M059J (cell line): ENCODE results near the gene CDH1. TPM values are rescaled to one million over a fixed set of nuclear protein-coding genes. Genes with fewer than 3 reads are reported as not detected.

Experiments
- DNase-seq: peaks from one replicate; pipeline ENCODE4 v3.0.0-alpha.2; 2012; ENCODE audit warnings: low read depth
- total RNA-seq: library from RNA; depleted of rRNA; stranded (reverse); fragments of >200 nt; shearing (Covaris generic); gene quantifications from 2 replicates; pipeline ENCODE4 v1.2.3, GENCODE V29; 2014; rRNA removed

CDH1 gene
- total RNA-seq, 1 experiment from 2014 or later: 0.05 TPM

- no peak for DNase-seq
Measured at GRCh38 chr16:68850481-68850880, 113.4 kb downstream of the CDH1 start.

- DNase-seq: no peak
Measured at GRCh38 chr16:68851601-68852000, 114.5 kb downstream of the CDH1 start.

- no peak for DNase-seq
Measured at GRCh38 chr16:68857479-68857878, 120.4 kb downstream of the CDH1 start.

GRCh38 chr16:68859828-68860227 is 122.7 kb downstream of the CDH1 start:
- no peak for DNase-seq

- DNase-seq: no peak
Measured at GRCh38 chr16:68860978-68861892, 124.1 kb downstream of the CDH1 start.

- no peak for DNase-seq
Measured at GRCh38 chr16:68866933-68867332, 129.8 kb downstream of the CDH1 start.

GRCh38 chr16:68869492-68870088 is 132.5 kb downstream of the CDH1 start:
- no peak for DNase-seq

- no peak for DNase-seq
Measured at GRCh38 chr16:68873635-68874471, 136.8 kb downstream of the CDH1 start.

- DNase-seq: no peak
Measured at GRCh38 chr16:68875871-68876270, 138.8 kb downstream of the CDH1 start.

- no peak for DNase-seq
Measured at GRCh38 chr16:68883685-68884084, 146.6 kb downstream of the CDH1 start.

GRCh38 chr16:68884401-68884800 is 147.3 kb downstream of the CDH1 start:
- no peak for DNase-seq

Other genes starting within 250 kb of the CDH1 start
- gene ZFP90, start 198.0 kb upstream of the CDH1 start, total RNA-seq: 20.5 and 22.0 TPM in 2 replicates
- gene CDH3, start 92.0 kb upstream of the CDH1 start, total RNA-seq: 3.1 and 3.9 TPM in 2 replicates
- 7.8 and 19.7 TPM in 2 replicates for gene TANGO6, start 106.2 kb downstream of the CDH1 start, total RNA-seq